SK-N-SH (cell line): ENCODE data around the gene POFUT2. TPM values are rescaled to one million over a fixed set of nuclear protein-coding genes. Genes with fewer than 3 reads are reported as not detected.

Experiments used
- CTCF ChIA-PET: fragments of 300-600, 350-600 bp; formaldehyde crosslinking; extraction: SDS; loops from one replicate; lab custom pipeline; 2021; lab: Yijun Ruan, JAX
- POLR2A ChIA-PET: fragments of 350-600 bp; sonication (Branson Sonifier 250); formaldehyde crosslinking; extraction: SDS; loops from one replicate; lab custom pipeline; 2020; ENCODE audit warnings: antibody characterized with exemption, inconsistent platforms; lab: Yijun Ruan, JAX
- DNase-seq: peaks from one replicate; pipeline ENCODE4 v3.0.0; 2012
- H2AFZ ChIP-seq: fragments of 200-600 bp; sonication (generic); 2 replicates; pipeline ENCODE4 v1.8.1; 2016; ENCODE audit warnings: antibody characterized with exemption, mild to moderate bottlenecking, low read depth
- H3F3A ChIP-seq: fragments of 200-600 bp; sonication (generic); replicated peaks from 2 replicates; pipeline ENCODE3; 2016; ENCODE audit warnings: antibody characterized with exemption, mild to moderate bottlenecking; ENCODE audit not compliant: insufficient read depth
- H3K27ac ChIP-seq, 2 experiments: fragments of 200-500 bp in 1 of 2; fragments of 200-600 bp in 1 of 2; sonication (Bioruptor generic) in 1 of 2; sonication (generic), shearing (Covaris generic) in 1 of 2; 2 replicates each; pipeline versions ENCODE4 v1.5.1 to v1.6.1; 2014 to 2016; ENCODE audit warnings: low read depth in 2 of 2, inconsistent platforms in 1 of 2, low read length in 1 of 2, mild to moderate bottlenecking in 1 of 2, mixed read lengths in 1 of 2
- H3K27me3 ChIP-seq: fragments of 200-600 bp; sonication (generic), shearing (Covaris generic); 2 replicates; pipeline ENCODE4 v1.6.1; 2016; ENCODE audit warnings: mixed run types; ENCODE audit not compliant: insufficient read depth
- H3K36me3 ChIP-seq, 2 experiments: fragments of 200-500 bp in 1 of 2; fragments of 200-600 bp in 1 of 2; sonication (Bioruptor generic) in 1 of 2; sonication (generic) in 1 of 2; replicated peaks in 1 of 2; 2 replicates each; pipeline versions ENCODE3 to v1.5.1; 2014 to 2016; ENCODE audit warnings: low read length in 1 of 2, mild to moderate bottlenecking in 1 of 2; ENCODE audit not compliant: insufficient read depth in 2 of 2, control insufficient read depth in 1 of 2
- H3K4me1 ChIP-seq, 2 experiments: fragments of 200-500 bp in 1 of 2; fragments of 200-600 bp in 1 of 2; sonication (Bioruptor generic) in 1 of 2; sonication (generic), shearing (Covaris generic) in 1 of 2; 2 replicates each; pipeline versions ENCODE4 v1.5.1 to v1.6.1; 2014 to 2016; ENCODE audit warnings: low read depth in 1 of 2, low read length in 1 of 2, mixed run types in 1 of 2; ENCODE audit not compliant: insufficient read depth in 2 of 2, control insufficient read depth in 1 of 2
- H3K4me2 ChIP-seq: fragments of 200-600 bp; sonication (generic), shearing (Covaris generic); 2 replicates; pipeline ENCODE4 v1.6.1; 2017; ENCODE audit warnings: mixed run types
- H3K4me3 ChIP-seq, 2 experiments: fragments of 200-500 bp in 1 of 2; fragments of 200-600 bp in 1 of 2; sonication (Bioruptor generic) in 1 of 2; sonication (generic), shearing (Covaris generic) in 1 of 2; 2 replicates each; pipeline versions ENCODE4 v1.5.1 to v1.8.1; 2014 to 2016; ENCODE audit warnings: low read depth in 2 of 2, inconsistent platforms in 1 of 2, low read length in 1 of 2, mild to moderate bottlenecking in 1 of 2, mixed read lengths in 1 of 2, moderate library complexity in 1 of 2
- H3K79me2 ChIP-seq: fragments of 200-600 bp; sonication (generic); 2 replicates; pipeline ENCODE4 v1.8.1; 2017; ENCODE audit warnings: mild to moderate bottlenecking; ENCODE audit not compliant: insufficient read depth
- H3K9ac ChIP-seq: fragments of 200-600 bp; sonication (generic); 2 replicates; pipeline ENCODE4 v1.6.1; 2017; ENCODE audit warnings: mixed run types
- H3K9me2 ChIP-seq: fragments of 200-600 bp; sonication (generic); 2 replicates; pipeline ENCODE4 v1.6.1; 2017; ENCODE audit warnings: mixed run types
- H3K9me3 ChIP-seq: fragments of 200-600 bp; sonication (generic); 2 replicates; pipeline ENCODE4 v1.6.1; 2017; ENCODE audit warnings: mixed run types, mild to moderate bottlenecking, moderate library complexity
- H4K20me1 ChIP-seq: fragments of 200-600 bp; sonication (generic); 2 replicates; pipeline ENCODE4 v1.6.1; 2017; ENCODE audit warnings: mild to moderate bottlenecking, mixed run types; ENCODE audit not compliant: insufficient read depth
- CHD2 ChIP-seq: fragments of 150-350 bp; IDR thresholded peaks from 2 replicates; pipeline ENCODE4 v1.6.1; 2018; ENCODE audit warnings: low read length; ENCODE audit not compliant: partially characterized antibody
- CTCF ChIP-seq: fragments of 200-600 bp; sonication (generic); IDR thresholded peaks from 2 replicates; pipeline ENCODE4 v1.6.1; 2017; ENCODE audit warnings: antibody characterized with exemption, mild to moderate bottlenecking, moderate library complexity
- ELF1 ChIP-seq: IDR thresholded peaks from 2 replicates; pipeline ENCODE4 v1.4.0; 2012
- EP300 ChIP-seq, 2 experiments: IDR thresholded peaks; 2 replicates each; pipeline versions ENCODE4 v1.4.0 to v1.6.1; 2012; ENCODE audit warnings: borderline replicate concordance in 1 of 2, low read depth in 1 of 2, low read length in 1 of 2
- EZH2phosphoT487 ChIP-seq: fragments of 200-600 bp; sonication (generic); IDR thresholded peaks from 2 replicates; pipeline ENCODE4 v1.6.1; 2017; ENCODE audit warnings: low read depth, mixed run types, mild to moderate bottlenecking, antibody characterized with exemption, moderate library complexity, borderline replicate concordance
- FOSL2 ChIP-seq: IDR thresholded peaks from 2 replicates; pipeline ENCODE4 v1.4.0; 2012; ENCODE audit warnings: low read depth, mild to moderate bottlenecking, moderate library complexity, borderline replicate concordance
- FOXJ3 ChIP-seq: sonication (generic); formaldehyde crosslinking; IDR thresholded peaks from 2 replicates; pipeline ENCODE4 v1.5.1; 2020; ENCODE audit warnings: mild to moderate bottlenecking, missing genetic modification reagents
- GABPA ChIP-seq: IDR thresholded peaks from 2 replicates; pipeline ENCODE4 v1.4.0; 2012; ENCODE audit warnings: low read depth, mild to moderate bottlenecking
- MAX ChIP-seq: IDR thresholded peaks from 2 replicates; pipeline ENCODE4 v1.4.0; 2012; ENCODE audit warnings: low read depth
- MEF2A ChIP-seq: IDR thresholded peaks from 2 replicates; pipeline ENCODE4 v1.4.0; 2012; ENCODE audit warnings: low read depth, borderline replicate concordance
- MXI1 ChIP-seq: IDR thresholded peaks from 2 replicates; pipeline ENCODE4 v1.6.1; 2012; ENCODE audit warnings: mild to moderate bottlenecking, low read depth, low read length, improper control_type of control experiment
- NFIC ChIP-seq: IDR thresholded peaks from 2 replicates; pipeline ENCODE4 v1.4.0; 2012; ENCODE audit warnings: borderline replicate concordance
- NRF1 ChIP-seq: IDR thresholded peaks from 2 replicates; pipeline ENCODE4 v1.6.1; 2012; ENCODE audit warnings: low read depth, mild to moderate bottlenecking, low read length
- PBX3 ChIP-seq: IDR thresholded peaks from 2 replicates; pipeline ENCODE4; 2012
- POLR2AphosphoS5 ChIP-seq: IDR thresholded peaks from 2 replicates; pipeline ENCODE4 v1.6.1; 2012; ENCODE audit warnings: low read depth, low read length
- RAD21 ChIP-seq: IDR thresholded peaks from 2 replicates; pipeline ENCODE4 v1.6.1; 2012; ENCODE audit warnings: mild to moderate bottlenecking, low read length
- RCOR1 ChIP-seq: fragments of 150-350 bp; IDR thresholded peaks from 2 replicates; pipeline ENCODE4 v1.6.1; 2017; ENCODE audit warnings: antibody characterized with exemption, low read length
- RFX5 ChIP-seq: IDR thresholded peaks from 2 replicates; pipeline ENCODE4 v1.6.1; 2012; ENCODE audit warnings: mild to moderate bottlenecking, improper control_type of control experiment, low read length
- RXRA ChIP-seq: IDR thresholded peaks from 2 replicates; pipeline ENCODE4 v1.4.0; 2012; ENCODE audit warnings: low read depth, mild to moderate bottlenecking, borderline replicate concordance
- SMC3 ChIP-seq: IDR thresholded peaks from 2 replicates; pipeline ENCODE4 v1.6.1; 2012; ENCODE audit warnings: low read depth, low read length, improper control_type of control experiment
- TAF1 ChIP-seq: IDR thresholded peaks from 2 replicates; pipeline ENCODE4 v1.6.1; 2012; ENCODE audit warnings: low read depth, mild to moderate bottlenecking, low read length, moderate library complexity, borderline replicate concordance
- TCF12 ChIP-seq: IDR thresholded peaks from 2 replicates; pipeline ENCODE4 v1.4.0; 2012
- YY1 ChIP-seq: IDR thresholded peaks from 2 replicates; pipeline ENCODE4 v1.4.0; 2012; ENCODE audit warnings: low read depth, mild to moderate bottlenecking
- WGBS: methylation state at CpG from one replicate; pipeline ENCODE4 v1.1.6; 2017; ENCODE audit warnings: low lambda C conversion rate; 5-methylcytosine and 5-hydroxymethylcytosine counted together
- polyA plus RNA-seq, 3 experiments: library from polyadenylated mRNA; depleted of rRNA; stranded (reverse); fragments of >200 nt; gene quantifications; 2 replicates each; pipeline ENCODE4 v1.2.3, GENCODE V29; 2012

POFUT2 gene
- polyA plus RNA-seq, 1 of the 3 experiments (the other 2 are of a cell fraction), result 53.3 TPM

- H3K9ac ChIP-seq, result peak overlapping the region; percentile 41; the same call in 1 of the 2 replicates
- H3K4me1 ChIP-seq, result peaks cover 14 to 25% of the 10 kb centered on the region in 2 experiments; a peak in 3 of 4 replicates
- H3K36me3 ChIP-seq, result no peaks in the 10 kb centered on the region
- WGBS, result 79% methylated on average over 9 of the region's 23 CpGs
- peak overlapping the region; percentile 33; the same call in 1 of the 2 replicates for H3K4me2 ChIP-seq
- H2AFZ ChIP-seq, result no peak overlapping the region
- H3F3A ChIP-seq, result no peaks in the 10 kb centered on the region
- no peak for DNase-seq
- TF ChIP-seq MXI1 (no peak), MEF2A (peak; percentile 79), SMC3 (no peak), RXRA (no peak), NRF1 (no peak), CHD2 (no peak), YY1 (no peak), FOXJ3 (CRISPR knock-in tag) (no peak), TAF1 (no peak), NFIC (no peak), EP300 (IDR thresholded peaks at IDR 0.05; ENCODE audit: borderline replicate concordance in 1 of 2, low read depth in 1 of 2, low read length in 1 of 2) (peak in 1 of 2 experiments; percentile 77; a peak in 1 of 4 replicates), TCF12 (0 out of 2 replicates have a peak, but pooled peaks have one; percentile 26), POLR2AphosphoS5 (no peak), ELF1 (no peak), GABPA (no peak), RCOR1 (no peak), MAX (peak; percentile 27; the same call in 1 of the 2 replicates), FOSL2 (no peak), EZH2phosphoT487 (no peak), RFX5 (no peak), CTCF (no peak), PBX3 (no peak), RAD21 (0 out of 2 replicates have a peak, but pooled peaks have one; percentile 16)
- no peak overlapping the region for H3K4me3 ChIP-seq
- CTCF ChIA-PET, result interaction anchor here (0.9 to 2.0 kb wide), 3 partner anchors 11 to 27 kb away, joined by 3 to 7 read pairs (median 6); no protein-coding TSS in a partner anchor
- POLR2A ChIA-PET, result no interaction called here
- no peaks in the 10 kb centered on the region for H3K9me3 ChIP-seq
- H4K20me1 ChIP-seq, result no peaks in the 10 kb centered on the region
- peak overlapping the region in 1 of 2 experiments; percentile 87; a peak in 2 of 4 replicates for H3K27ac ChIP-seq
- H3K27me3 ChIP-seq, result no peaks in the 10 kb centered on the region
- H3K9me2 ChIP-seq, result no peaks in the 10 kb centered on the region
- H3K79me2 ChIP-seq, result no peaks in the 10 kb centered on the region
Measured at GRCh38 chr21:45319461-45320211, 31.9 kb upstream of the POFUT2 start.
